ENCODE measurements around the gene STAM2.

- TF ChIP-seq CTCF (conservative IDR thresholded peaks at IDR 0.05; ENCODE audit: low read depth, low read length) (no peak), EZH2 (IDR thresholded peaks at IDR 0.05; ENCODE audit: borderline replicate concordance, low read depth, low read length, poor library complexity, severe bottlenecking) (no peak)
These were observed 1.7 kb downstream of the STAM2 start for GRCh38 chr2:152173831-152174230.

All from A673 (cell line).